Measurements from ENCODE around the gene RFFL. TPM values are rescaled to one million over a fixed set of nuclear protein-coding genes. Genes with fewer than 3 reads are reported as not detected.
A peak's percentile ranks its signal among the peaks of the same experiment; 100 is the strongest.
"Not testable (repeated sequence)": the region's sequence is repeated elsewhere in the genome, so short reads cannot be mapped to it uniquely, and the experiment has no call there.

The RFFL gene
- total RNA-seq (10 to 100 TPM; 18.4 to 38.1 TPM), polyA plus RNA-seq (10 to 100 TPM in 1 of 2 donors, 1 to 10 TPM in 1; 5.8 to 25.4 TPM)
- long read RNA-seq, donor 1, partial matches to known transcripts: 0 of 1 reads
- long read RNA-seq, donor 1, other reads (novel, unspliced or antisense): 0 of 1 reads
- long read RNA-seq, donor 2: 0 reads
- long read RNA-seq, donor 3, full-length matches to known transcripts: 1 of 1 reads
- long read RNA-seq, donor 3, partial matches to known transcripts: 0 of 1 reads
- long read RNA-seq, donor 3, other reads (novel, unspliced or antisense): 0 of 1 reads
- long read RNA-seq, donor 4: 0 reads
- long read RNA-seq, donor 5, full-length matches to known transcripts: 1 of 1 reads
- long read RNA-seq, donor 5, partial matches to known transcripts: 0 of 1 reads
- long read RNA-seq, donor 5, other reads (novel, unspliced or antisense): 0 of 1 reads

GRCh38 chr17:35063514-35064223, at the start of gene RFFL:
TSS of gene RFFL (minus strand) at chr17:35063707. CDS start at chr17:35026553, 37,154 bp downstream.
- peak within 1 kb of the TSS; percentile 78 to 87 for H3K27ac ChIP-seq (ENCODE audit: low read depth in 1 of 2, low read length in 1 of 2)
- DNase-seq: peak; percentile 72 to 80 (median 75)
- 13 to 24% methylated on average over 6 of the region's 6 CpGs for WGBS, 2 donors
- no peak within 1 kb of the TSS for H3K4me3 ChIP-seq
- ATAC-seq (ENCODE audit: insufficient read depth, low FRiP score): peak; percentile 96
- H3K9ac ChIP-seq (ENCODE audit: insufficient read depth in 1 of 2, low read length in 2 of 2): peak within 1 kb of the TSS in 1 of 2 donors; percentile 68
- H3K9me3 ChIP-seq (ENCODE audit: control insufficient read depth in 4 of 4, insufficient read depth in 3 of 4, low read length in 3 of 4): no peaks in the 10 kb centered on the region
- no peaks in the 10 kb centered on the region for H3K36me3 ChIP-seq (ENCODE audit: control insufficient read depth in 4 of 4, insufficient read depth in 4 of 4, low read length in 4 of 4)
- no peaks in the 10 kb centered on the region for H3K27me3 ChIP-seq (ENCODE audit: control insufficient read depth in 3 of 3, insufficient read depth in 3 of 3, low read length in 2 of 3)
- peaks cover 0 to 5% (median 0%) of the 10 kb centered on the region in 5 donors for H3K4me1 ChIP-seq (ENCODE audit: control insufficient read depth in 5 of 5, insufficient read depth in 5 of 5, low read length in 5 of 5)
- TF ChIP-seq CTCF (IDR thresholded peaks at IDR 0.05; ENCODE audit: control extremely low read depth, extremely low read depth): no peak

GRCh38 chr17:35110791-35111190, 47.3 kb upstream of the RFFL start:
- not testable (repeated sequence) for H3K9ac ChIP-seq (ENCODE audit: insufficient read depth in 1 of 2, low read length in 2 of 2); H3K27ac ChIP-seq (ENCODE audit: low read depth in 1 of 2, low read length in 1 of 2); DNase-seq; H3K27me3 ChIP-seq (ENCODE audit: control insufficient read depth in 3 of 3, insufficient read depth in 3 of 3, low read length in 2 of 3); ATAC-seq (ENCODE audit: insufficient read depth, low FRiP score); H3K4me3 ChIP-seq; H3K4me1 ChIP-seq (ENCODE audit: control insufficient read depth in 5 of 5, insufficient read depth in 5 of 5, low read length in 5 of 5); H3K9me3 ChIP-seq (ENCODE audit: control insufficient read depth in 4 of 4, insufficient read depth in 3 of 4, low read length in 3 of 4)
- WGBS, 2 donors: 98% methylated on average over 17 of the region's 17 CpGs
- H3K36me3 ChIP-seq (ENCODE audit: control insufficient read depth in 4 of 4, insufficient read depth in 4 of 4, low read length in 4 of 4): peaks cover 5 to 13% (median 9%) of the 10 kb centered on the region in 4 donors

DNA sequence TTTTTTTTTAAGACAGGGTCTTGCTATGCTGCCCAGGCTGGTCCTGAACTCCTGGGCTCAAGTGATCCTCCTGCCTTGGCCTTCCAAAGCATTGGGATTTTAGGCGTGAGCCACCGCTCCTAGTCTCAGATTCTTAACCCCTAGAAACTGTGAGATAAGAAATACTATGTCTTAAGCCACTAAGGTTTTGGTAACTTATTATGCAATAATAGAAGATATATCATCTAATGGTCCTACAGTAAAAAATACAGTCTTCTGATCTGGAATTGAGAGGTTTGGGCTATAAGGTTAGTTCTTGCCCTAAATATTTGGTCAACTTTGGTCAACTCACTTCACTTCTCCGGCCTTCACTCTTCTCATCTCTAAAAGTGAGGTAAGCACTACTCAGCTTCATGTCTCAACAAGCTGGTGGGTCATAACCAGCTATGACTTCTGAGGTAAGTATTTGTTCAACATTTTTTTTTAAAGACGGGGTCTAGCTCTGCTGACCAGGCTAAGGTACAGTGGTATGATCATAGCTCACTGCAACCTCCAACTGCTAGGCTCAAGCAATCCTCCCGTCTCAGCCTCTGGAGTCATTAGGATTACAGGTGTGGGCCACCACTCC, 41.4 kb upstream of the RFFL start:
- no peak for DNase-seq
- no peak for TF ChIP-seq CTCF (IDR thresholded peaks at IDR 0.05; ENCODE audit: control extremely low read depth, extremely low read depth)
- peaks cover 0 to 3% (median 0%) of the 10 kb centered on the region in 4 donors for H3K9me3 ChIP-seq (ENCODE audit: control insufficient read depth in 4 of 4, insufficient read depth in 3 of 4, low read length in 3 of 4)
- no peaks in the 10 kb centered on the region for H3K27me3 ChIP-seq (ENCODE audit: control insufficient read depth in 3 of 3, insufficient read depth in 3 of 3, low read length in 2 of 3)
- no peak overlapping the region for H3K9ac ChIP-seq (ENCODE audit: insufficient read depth in 1 of 2, low read length in 2 of 2)
- ATAC-seq (ENCODE audit: insufficient read depth, low FRiP score): no peak
- WGBS, 2 donors: 97% methylated on average over 5 of the region's 5 CpGs
- H3K4me3 ChIP-seq: no peak overlapping the region
- H3K27ac ChIP-seq (ENCODE audit: low read depth in 1 of 2, low read length in 1 of 2): no peak overlapping the region
- no peaks in the 10 kb centered on the region for H3K4me1 ChIP-seq (ENCODE audit: control insufficient read depth in 5 of 5, insufficient read depth in 5 of 5, low read length in 5 of 5)
- H3K36me3 ChIP-seq (ENCODE audit: control insufficient read depth in 4 of 4, insufficient read depth in 4 of 4, low read length in 4 of 4): peaks cover 15 to 28% (median 17%) of the 10 kb centered on the region in 4 donors

GRCh38 chr17:35103271-35103670, 39.8 kb upstream of the RFFL start:
- no peak for ATAC-seq (ENCODE audit: insufficient read depth, low FRiP score)
- no peak for TF ChIP-seq CTCF (IDR thresholded peaks at IDR 0.05; ENCODE audit: control extremely low read depth, extremely low read depth)
- H3K36me3 ChIP-seq (ENCODE audit: control insufficient read depth in 4 of 4, insufficient read depth in 4 of 4, low read length in 4 of 4): peaks cover 18 to 36% (median 21%) of the 10 kb centered on the region in 4 donors
- H3K27ac ChIP-seq (ENCODE audit: low read depth in 1 of 2, low read length in 1 of 2): no peak overlapping the region
- H3K9me3 ChIP-seq (ENCODE audit: control insufficient read depth in 4 of 4, insufficient read depth in 3 of 4, low read length in 3 of 4): peaks cover 0 to 3% (median 0%) of the 10 kb centered on the region in 4 donors
- DNase-seq: no peak
- H3K4me3 ChIP-seq: no peak overlapping the region
- H3K4me1 ChIP-seq (ENCODE audit: control insufficient read depth in 5 of 5, insufficient read depth in 5 of 5, low read length in 5 of 5): no peaks in the 10 kb centered on the region
- WGBS, 2 donors: 96% methylated on average over 5 of the region's 5 CpGs
- no peaks in the 10 kb centered on the region for H3K27me3 ChIP-seq (ENCODE audit: control insufficient read depth in 3 of 3, insufficient read depth in 3 of 3, low read length in 2 of 3)
- no peak overlapping the region for H3K9ac ChIP-seq (ENCODE audit: insufficient read depth in 1 of 2, low read length in 2 of 2)
